Activated CD8-positive, alpha-beta memory T cell treated with anti-CD3 and anti-CD28 coated beads for 1 hour (primary cell): Measurements from ENCODE around the gene TMBIM1.

Source experiments
- DNase-seq, 2 donors: peaks; one replicate each; pipeline ENCODE4 v3.0.0-alpha.2; 2020; ENCODE audit warnings: low read depth in 1 of 2; ENCODE audit errors: extremely low read depth in 1 of 2

The TMBIM1 gene

DNA sequence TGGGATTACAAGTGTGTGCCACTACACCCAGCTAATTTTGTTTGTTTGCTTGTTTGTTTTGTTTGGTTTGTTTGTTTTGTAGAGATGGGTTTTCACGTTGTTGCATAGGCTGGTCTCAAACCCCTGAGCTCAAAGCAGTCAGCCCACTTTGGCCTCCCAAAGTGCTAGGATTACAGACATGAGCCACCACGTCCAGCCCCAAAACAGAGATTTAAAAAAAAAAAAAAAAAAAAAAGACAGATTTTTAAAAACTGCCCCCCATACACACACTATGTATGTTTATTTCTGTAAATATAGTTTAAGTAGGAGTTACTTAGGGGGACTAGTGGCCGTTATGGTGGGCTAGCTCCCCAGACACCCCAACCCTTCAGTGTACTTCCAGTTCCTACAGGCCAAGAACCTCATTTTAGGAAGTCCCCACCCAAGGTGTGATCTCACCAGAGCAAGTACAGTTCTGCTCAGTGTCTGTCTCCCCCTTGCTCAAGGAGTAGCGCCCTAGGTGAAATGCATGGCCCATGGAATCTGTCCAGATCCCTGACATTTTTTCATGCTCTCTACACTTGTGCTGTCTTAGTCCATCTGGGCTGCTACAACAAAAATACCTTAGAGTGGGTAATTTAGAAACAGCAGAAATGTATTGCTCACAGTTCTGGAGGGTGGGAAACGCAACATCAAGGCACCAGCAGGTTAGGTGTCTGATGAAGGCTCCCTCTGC is 1.6 kb upstream of the TMBIM1 start:
- DNase-seq: no peak

DNA sequence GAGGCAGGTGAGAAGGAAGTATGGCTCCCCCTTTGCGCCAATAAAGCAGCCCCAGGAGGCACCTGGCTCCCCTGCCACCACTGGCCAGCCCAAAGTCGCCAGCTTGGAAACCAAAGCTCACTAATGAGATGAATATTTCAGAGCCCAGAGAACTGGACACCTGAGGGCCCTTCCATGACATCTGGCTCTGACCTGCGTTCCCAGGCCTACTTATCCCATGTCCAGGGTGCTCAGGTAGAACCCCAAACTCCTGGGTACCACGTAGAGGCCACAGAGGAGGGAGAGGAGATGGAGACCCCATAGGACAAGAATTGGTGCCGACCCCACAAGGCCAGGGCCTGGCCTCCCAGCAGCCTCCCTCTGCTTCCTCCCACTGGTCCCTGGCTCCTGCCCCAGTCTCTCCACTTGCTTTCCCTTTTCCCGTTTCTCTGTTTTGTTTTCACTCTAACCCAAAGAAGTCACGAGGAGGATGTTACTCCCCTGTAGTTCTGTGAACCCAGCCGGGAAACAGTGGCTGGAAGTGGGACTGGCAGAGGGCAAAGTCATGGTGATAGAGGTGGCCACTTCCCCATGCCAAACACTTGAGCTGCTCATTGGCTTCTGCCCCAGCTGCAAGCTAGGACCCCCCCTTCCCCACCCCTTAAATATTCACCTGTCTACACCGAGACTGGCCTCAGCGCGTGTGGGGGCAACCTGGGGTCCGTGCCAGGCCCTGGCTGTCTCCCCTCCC is 820 bp downstream of the TMBIM1 start:
- no peak for DNase-seq

DNA sequence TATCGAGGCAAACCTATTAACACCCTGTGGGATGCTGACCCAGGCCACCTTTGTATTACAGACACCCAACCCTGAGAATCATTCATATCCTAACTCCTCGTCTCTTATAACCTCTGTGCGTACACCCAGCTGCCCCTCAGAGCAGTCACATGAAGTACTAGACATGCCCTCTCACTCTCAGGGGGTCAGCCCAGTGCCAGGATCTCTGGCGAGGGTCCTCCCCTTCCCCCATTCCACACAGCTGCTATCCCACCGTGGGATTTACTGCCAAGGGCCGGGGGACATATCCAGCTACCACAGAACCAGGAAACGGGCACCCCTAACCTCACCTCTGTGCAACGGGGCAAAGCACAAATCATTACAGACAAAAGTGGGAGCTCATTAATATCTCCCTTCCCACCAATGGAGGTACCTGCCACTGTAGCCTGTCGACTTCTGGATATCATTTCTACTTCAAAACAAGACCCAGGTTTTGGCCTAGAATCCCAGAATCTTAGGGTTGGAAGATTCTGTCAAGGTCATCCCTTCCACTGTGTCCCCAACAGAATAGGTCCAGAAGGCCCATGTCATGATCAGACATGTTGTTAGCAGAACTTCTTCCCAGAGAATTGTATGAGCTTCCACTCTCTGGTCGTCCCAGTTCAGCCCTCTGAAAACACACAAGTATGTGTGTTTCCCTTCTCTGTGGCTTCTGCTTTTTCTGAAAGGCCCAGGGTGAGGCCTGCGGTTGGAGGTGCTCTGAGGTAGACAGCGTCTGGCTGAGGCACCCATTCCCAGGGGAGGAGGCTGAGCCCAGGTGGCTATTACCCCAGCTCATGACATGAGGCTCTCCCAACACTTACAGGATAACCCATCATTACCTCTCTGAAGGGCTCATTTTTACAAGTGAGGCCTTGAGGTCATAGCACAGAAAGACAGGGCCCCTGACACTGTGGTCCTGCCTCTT is 1.7 kb downstream of the TMBIM1 start:
- DNase-seq: no peak

DNA sequence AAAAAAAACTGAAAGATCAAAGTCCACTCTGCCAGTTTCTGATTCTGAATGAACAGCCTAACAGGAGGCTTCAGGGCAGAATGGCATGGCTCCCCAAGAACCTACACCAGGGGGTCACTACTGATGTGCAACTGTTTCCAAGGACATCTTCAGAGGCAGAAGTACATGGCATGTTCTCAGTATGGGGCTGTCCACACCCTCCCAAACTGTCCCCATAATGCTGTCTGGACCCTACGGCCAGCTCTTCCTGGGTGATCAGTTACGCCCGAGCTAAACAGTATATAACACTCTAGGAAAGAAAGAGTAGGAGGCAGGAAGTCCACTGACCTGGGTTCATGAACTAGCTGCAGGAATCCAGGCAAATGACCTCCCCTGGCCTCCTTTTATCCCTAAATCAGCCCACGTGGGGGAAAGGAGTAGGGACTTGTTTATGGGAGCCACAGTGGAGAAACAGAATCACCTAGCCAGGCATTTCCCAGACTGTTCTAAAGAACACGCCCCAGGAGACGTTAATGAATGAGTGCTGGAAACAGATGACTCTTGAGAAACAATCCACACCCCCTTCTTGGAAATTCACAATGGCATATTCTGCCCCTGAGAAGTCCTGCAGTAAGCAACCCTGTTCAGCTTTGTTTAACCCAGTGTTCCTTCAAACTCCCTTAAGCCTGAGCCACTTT is 2.5 kb downstream of the TMBIM1 start:
- no peak for DNase-seq

DNA sequence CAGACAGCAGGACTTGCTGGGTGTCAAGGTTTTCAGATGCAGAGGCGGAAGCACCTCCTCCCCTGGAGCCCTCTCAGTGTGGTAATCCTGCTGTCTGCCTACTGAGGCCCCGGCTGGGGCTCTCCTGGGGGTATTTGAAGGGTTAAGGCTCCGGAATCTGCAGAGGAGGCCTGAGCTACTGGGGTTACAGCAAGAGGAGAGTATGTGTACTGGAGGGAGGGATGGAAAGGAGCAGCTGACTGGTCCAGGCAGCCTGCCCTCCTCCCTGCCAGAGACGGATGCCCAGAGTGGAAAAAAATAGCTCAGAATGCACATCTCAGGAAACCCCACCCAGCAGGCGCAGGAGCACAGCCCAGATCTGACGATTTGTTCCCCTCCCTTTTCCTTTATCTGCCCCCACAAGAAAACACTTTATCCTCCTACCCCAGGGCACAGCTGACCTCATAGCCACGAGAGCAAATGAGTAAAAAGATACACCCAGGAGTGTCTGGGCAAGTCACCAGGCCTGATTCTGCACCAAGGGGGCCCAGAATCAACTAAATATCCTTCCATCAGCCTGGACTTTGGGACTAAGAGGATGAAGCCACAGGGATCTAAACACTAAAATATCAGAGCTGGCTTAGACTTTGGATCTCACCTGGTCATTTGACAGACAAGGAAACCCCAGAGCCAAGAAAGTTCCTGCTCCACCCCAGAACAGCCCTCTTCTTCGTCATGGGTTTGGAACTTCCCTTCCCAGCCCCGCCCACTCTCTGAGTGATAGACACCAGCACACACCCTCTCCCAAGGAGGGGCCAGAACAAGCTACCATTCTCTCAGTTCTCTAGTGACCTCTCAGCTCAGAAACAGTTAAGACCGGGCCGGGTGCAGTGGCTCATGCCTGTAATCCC is 5.5 kb downstream of the TMBIM1 start:
- peak; percentile 61 to 75 for DNase-seq

DNA sequence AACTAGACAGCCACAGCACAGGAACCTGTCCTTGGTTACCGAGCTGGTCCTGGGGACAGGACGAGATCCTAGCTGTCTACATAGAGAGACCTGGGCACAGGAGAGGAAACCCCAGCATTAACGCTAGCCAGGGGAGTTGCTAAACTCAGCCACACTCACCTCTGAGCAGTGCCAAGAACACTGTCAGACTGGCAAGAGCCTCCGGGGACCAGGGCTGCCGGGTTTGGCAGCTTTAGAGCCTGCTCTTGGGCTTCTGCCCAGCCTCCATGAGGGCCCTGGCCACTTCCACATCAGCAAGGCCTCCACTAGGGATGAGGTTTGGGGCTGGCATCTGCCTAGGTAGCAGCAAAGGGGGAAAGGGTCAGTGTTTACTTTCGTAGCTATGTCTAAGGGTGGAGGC is 6.7 kb downstream of the TMBIM1 start:
- no peak for DNase-seq

DNA sequence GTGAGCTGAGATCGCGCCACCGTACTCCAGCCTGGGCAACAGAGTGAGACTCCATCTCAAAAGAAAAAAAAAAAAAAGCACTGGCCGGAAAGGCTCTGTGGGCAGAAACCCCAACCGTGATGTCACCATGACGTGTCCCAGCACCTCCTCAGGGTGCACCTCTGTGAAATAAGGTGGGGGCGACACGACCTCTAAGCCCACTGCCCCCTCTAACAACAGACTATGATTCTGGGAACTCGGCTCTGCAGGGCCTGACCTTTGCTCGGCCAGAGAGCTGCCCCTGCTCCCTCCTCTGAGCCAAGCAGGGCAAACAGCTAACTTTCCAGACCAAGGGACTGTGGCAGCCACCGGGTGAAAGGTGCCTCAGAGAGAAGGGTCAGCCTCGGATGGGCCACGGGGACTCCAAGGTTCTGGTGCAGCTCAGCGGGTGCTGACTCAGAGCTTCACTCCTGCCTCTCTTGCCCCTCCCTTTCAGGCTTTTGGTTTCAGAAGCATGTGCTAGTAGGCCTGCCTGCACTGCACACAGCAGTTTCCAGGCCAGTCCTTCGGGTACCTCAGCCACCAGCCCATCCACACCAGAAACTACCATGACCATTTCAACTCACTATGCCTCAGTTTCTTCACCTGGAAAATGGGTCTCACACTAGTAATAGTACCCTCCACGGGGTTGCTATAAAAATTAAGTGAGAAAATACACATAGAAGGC is 8.0 kb downstream of the TMBIM1 start:
- peak in 1 of 2 donors; percentile 31 for DNase-seq

DNA sequence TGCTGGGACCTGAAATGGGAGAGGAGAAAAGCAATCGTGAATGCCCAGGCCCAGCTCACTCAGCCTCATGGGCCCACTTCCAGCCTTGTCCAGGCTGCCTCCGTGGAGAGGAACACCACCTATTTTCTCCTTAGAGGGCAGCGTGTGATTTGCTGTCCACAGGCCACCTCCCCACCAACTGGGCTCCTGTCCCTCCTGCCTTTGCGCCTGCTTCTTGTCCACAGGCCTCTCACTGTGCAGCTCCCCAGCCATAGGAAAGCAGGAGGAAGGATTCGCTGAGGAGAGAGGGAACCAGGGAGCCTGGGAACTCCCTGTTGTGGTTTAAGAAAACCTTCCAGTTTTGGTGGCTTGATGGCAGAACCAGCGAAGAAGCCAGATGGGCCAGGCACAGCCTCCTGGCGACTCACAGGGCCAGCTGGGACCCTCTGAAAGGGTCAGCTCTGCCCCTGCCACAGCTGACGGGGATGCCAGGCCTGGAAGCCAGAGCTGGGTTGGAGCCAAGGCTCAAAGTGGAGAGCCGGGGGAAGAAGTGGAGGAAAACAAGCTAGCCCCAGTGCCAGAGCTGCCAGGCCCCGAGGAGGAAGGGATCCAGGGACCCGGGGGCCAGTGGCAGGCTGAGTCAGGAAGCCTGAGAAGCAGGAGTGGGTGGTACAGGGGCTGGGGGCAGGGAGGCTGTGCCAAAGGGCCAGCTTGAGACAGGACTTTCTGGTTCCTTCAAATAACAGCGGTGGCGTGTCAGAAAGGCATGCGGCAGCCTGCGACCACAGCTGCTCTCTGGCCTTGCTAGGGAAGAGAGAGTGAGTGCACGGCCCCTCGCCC is 9.9 kb downstream of the TMBIM1 start:
- no peak for DNase-seq

DNA sequence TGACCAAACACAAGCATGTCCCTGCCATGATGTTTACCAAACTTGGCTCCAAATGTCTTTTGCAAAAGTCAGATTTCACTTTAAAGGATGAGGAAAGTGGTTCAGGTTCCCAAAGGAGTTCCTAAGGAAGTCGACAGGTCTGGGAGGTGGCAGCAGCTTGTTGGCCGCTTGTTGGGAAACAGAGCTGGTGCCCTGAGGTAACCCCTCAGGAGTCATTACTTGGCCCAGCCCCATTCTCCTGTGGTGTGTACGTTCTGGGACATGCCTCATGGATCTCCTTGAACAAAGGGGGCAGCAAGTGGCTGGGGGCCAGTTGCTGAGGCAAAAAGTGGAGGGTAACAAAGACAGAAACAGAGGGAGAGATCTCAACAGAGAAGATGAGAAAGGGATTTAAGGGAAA is 10.9 kb downstream of the TMBIM1 start:
- no peak for DNase-seq

DNA sequence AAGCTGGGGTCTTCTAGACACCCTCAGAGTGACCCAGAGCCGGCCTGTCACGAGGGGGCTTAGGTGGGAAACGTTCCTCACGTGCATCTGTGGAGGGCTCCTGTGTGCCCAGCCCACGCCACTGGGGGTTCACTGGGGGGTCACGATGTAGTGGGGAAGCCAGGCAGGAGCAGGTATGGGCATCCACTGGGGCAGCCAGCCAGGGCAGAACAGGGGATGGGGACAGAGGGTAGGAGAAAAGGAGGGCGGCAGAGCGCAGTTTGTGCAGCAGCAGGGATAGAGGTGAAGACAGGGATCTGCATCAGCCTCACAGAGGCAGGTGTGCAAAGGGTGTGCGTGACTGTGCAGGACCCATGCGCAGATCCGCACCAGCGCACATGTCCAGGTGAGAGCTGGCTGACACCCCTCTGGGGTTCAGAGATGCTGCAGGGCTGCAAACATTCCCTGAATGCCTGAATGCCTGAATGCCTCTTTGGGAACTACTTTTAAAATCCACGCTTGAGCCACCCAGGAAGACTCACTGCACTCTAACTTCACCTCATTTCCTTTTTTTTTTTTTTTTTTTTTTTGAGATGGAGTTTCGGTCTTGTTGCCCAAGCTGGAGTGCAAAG is 11.9 kb downstream of the TMBIM1 start:
- no peak for DNase-seq

DNA sequence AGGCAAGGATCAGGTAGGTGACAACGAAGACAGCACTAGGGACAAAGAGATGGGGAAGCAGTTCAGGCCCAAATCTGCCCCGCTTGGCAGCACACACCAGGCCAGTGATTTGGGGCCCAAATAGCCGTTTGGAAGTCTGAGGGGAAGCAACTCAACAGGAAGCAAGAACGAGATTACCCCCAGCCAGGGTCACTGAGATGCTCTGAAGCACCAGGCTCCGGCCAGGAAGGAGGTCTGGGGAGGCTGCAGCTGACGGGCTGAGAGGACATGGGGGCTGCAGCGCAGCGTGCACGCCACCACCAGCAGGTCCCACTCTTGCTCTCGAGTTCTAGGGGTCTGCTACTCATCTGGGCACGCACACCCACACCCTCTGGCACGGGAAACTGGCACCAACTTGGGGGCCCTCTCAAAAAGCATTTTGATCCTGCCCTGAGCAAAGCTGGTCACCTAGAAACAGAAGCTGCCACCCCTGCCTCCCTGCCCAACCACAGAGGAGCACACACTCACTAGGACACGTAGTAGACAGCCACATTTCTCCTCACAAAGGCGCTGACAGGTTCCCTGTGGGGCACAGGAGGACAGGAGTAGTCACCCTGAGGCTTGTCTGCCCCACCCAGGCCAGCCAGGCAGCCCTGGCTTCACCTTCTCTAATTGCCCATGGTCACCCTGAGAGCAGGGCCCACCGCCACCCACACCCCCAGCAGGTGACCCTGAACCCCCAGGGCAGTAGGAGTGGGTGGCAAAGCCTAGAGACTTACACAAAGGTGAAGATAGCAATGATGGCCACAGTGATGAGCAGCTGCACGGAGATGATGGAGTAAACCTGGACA is 13.6 kb downstream of the TMBIM1 start:
- no peak for DNase-seq

DNA sequence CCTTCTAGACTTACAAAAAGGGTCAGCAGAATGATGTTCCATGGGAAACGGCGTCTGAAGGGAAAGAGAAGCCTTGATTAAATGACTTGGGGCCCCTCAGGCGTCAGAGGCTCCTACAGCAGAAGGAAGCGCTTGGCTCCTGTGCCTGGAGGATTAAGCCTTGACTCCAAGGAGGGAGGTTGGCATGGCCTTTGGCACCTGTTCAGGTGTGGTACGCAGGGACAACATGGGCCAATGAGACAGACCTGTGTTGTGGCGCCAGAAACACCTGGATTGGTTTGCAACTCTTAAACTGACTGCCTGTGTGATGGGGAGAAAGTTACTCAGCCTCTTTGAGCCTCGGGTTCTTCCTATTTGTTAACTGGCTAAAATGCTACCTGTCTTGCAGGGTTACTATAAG is 14.4 kb downstream of the TMBIM1 start:
- DNase-seq: no peak

DNA sequence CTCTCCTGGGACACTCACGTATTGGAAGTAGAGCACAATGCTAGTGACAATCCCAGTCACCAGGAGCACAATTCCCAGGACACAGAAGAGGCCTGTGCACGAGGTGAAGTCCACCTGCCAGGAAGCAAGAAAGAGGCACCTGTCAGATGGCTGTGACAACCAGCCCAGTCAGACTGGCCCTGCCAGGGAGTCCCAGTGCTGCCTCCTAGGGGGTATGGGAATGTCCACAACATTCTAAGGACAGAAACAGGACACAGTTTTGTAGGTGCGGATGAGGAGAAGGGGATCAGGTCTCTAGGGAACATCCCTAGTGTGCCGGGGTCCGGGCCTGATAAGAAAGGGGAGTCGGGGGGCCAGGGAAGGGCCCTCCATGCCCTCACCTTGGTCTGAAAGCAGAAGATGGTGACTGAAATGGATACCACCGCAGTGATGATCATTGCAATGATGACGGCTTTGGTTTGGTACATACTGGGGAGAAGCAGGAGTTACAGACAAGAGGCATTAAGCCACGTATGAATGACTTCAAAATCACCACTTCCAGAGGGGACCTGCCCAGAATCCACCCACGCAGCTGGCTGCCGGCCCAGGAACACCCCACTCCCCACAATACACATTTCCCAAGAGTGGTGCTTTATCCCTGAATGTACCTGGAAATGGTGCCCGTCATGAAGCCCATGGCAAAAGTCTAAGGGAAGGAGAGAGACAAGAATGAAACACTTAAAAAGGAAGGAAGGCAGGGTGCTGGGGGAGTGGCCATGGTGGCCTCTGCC is 15.1 kb downstream of the TMBIM1 start:
- DNase-seq: no peak

DNA sequence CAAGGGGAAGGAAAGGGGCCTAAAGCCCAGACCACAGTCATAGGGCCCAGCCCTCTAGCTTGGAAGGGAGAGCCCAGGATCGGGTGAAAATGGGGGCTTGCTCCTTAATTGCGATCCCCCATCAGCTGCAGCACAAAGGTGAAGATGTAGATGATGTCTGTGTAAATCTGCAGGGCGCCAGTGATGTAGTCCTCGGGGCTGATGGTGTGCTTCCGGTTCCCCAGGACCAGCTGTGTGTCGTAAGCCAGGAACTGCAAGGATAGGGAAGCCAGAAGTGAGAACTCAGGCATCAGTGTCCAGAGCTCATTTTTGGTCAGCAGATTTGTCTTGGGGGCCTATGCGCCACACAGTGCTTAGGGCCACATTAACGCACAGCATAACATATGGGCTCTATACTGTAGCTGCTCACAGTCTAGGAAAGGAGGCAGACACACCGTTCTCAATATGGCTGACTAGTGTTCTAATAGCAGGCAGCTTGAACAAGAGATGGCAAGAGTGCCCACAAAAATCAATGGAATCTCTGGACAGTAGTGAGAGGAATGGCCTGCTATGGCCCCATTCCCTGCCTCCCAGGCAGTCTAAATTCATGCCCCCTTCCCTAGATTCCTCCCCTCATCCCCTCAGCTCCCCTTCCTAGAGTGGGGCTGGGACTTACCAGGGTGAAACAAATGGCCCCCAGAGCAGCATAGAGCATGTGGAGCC is 16.8 kb downstream of the TMBIM1 start:
- DNase-seq: no peak

DNA sequence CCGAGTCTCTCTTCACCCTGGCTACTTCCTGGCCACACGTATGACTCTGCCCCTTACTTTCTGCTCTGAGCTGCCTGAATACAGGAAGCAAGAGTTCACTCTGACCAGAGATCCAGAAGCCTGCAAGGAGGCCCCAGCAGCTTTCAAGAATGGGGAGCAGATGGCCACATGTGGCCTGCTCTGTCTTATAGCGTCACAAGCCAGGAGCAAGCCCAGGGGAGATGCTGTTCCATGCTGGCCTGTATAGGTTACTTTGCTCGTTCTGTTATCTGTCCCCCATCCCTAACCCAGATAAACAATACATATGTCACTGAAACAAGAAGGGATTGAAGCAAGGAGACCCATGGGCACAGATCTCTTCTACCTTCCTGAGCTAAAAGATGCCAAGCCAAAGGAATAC is 17.7 kb downstream of the TMBIM1 start:
- DNase-seq: no peak

DNA sequence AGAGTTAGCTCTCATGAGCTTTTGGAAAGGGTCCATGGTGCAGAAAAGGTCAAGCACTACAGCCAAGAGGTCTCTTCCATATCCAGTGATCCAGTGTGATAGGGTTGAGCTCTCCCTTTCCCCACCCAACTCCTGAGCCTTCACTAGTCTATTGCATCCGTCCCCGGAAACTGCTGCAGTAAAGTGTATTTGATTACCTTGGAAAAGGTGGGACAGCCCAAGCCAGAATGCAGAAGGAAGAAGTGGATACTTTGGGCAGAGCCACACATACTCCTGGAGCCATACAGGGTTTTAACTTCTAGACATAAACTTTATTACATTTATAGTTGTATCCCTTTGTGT is 18.4 kb downstream of the TMBIM1 start:
- DNase-seq: no peak
